Amniotic stem cell (primary cell): ENCODE results near the gene TNIK.

Source experiments
- DNase-seq: peaks from one replicate; lab custom pipeline; 2025; lab: John Stamatoyannopoulos, UW

TNIK gene

DNA sequence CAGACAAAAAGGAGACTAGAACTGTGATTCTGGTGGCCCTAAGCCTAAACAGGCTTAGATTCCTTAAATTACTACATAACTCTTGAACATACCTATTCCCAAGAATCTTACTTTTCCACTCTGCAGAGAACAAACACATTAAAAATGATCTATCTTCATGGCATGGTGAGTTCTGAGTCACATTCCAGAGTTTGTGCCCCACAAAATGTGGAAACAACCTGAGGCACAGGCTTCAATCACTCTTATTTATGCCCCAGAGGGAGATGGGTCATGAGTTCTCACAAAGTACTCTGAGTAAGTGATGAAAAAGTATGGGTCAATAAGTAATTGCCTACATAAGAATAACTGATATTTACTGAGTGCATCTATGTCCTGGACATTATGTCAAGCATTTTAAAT, 296.1 kb downstream of the TNIK start:
- no peak for DNase-seq

DNA sequence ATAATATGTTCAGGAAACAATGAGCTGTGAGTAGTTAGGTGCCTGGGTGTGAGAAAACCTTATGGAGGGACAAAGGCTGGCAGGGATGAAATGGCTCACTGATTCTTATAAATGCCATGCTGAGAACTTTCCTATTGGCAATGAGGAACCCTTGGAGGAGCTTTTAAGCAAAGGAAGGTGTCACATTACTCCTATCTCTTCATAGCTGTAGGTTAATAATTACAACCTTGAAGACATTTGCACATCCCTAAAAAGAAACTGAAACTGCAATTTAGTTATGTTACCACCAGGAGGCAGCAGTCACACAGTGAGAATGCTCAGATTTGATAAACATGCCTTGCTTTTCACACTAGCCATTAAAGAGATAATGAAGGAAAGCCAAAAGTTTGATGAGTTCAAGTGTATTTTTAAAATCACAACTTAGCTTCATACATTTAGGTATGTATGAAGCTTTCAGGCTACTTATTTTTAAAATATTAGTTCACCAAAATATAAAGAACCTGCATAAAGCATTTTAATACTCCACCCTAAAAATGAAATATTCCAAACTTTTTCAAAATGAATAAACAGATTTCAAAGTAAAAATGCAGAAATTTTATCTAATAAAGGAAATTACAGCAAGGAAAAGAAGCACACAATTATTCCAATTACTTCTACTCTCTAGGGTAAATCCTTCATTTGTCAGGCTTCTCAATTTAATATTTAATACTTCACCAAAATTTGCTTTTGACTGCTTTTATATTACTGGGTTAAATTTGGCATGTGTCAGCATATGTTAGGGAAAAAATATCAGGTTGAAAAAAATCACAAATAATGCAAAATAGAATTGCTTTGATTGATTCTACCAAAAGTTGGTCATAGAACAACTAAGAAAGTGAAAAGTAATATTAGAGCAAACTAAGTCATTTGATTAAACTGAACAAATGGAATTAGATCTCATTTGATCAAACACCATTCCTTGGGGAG, 296.8 kb downstream of the TNIK start:
- DNase-seq: no peak

DNA sequence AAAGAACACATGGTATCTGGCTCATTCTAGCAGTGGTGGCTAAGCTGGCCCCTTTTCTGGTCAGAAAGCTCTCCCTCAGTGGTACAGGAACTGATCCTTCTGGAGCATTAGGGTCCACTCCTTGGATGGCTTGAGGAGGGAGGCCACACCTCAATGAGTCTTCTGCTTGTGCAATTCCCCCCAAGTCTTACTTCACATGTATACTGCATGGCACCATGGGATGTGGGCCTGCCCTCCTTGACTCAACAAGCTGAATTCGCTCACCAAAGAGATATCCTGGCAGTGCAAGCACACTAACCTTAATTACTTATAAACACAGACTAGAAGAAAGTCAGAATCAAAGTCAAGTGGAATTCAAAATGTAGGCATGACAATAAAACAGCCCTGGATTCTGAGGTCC, 299.9 kb downstream of the TNIK start:
- no peak for DNase-seq

DNA sequence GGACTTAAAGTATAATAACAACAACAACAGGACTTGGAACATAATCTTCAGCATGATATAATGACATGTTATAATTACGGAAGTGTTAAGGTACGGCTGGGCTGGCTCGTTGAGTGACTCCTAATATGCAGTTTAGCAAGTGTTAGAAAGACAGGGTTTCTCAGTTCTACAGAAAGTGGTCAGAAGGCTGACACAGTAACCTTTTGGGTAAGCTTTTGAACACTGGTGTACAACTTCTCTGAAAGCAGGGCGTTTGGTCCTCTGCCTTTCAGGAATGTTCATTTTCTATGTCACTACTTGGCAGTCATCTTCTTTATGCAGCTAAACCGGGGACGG, 300.4 kb downstream of the TNIK start:
- DNase-seq: no peak

DNA sequence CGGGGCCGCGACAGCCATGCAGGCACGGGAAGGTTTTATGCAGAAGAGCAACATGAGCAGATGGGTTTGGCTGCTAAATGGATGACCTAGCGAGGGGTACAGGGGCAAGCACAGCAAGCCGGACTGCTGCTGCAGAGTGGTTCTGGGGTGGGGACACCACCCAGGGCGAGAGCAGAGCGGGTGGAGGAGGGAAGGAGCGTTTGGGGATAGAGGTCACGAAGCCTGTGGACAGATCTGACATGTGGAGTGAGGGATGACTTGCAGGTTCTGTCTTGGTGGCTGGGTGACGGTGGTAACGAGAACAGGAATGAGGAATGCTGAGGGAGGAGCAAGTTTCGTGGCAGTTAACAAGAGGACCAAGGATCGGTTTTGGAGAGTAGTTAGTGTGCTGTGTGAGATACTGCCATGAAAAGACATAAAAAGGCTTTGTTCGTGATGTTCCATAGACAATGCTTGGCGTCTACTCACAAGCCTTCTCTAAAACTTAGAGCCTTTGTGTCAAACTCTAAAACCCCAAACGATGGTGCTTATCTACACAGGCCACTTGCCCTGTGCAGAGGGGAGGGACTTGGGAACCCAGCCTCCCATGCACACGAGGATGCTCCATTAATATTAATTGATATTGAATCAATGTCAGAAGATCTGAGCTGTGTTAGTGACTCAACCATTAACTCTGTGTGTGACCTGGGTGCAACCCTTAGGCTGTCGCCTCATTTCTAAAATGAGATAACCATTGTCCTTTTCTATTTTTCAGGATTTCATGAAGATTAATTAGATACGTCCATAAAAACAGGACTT, 301.0 kb downstream of the TNIK start:
- no peak for DNase-seq

DNA sequence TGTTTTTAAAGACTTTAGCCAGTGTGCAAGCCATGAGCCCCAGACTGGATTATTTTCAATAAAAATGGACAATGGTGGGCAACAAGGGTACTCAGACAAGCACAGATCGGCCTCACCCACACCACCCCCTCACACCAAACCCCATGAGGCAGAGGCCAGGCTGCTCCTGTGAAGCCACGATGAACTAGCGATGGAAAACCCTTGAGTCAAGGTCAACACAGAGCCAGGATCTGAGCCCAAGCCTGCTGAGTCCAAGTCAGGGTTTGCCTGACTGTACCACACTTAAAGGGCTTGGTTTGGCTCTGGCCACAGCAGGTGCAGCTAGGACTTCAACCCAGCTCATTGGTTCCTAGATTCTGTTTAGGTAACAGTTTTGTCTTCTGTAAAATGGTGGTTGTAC, 302.2 kb downstream of the TNIK start:
- no peak for DNase-seq

DNA sequence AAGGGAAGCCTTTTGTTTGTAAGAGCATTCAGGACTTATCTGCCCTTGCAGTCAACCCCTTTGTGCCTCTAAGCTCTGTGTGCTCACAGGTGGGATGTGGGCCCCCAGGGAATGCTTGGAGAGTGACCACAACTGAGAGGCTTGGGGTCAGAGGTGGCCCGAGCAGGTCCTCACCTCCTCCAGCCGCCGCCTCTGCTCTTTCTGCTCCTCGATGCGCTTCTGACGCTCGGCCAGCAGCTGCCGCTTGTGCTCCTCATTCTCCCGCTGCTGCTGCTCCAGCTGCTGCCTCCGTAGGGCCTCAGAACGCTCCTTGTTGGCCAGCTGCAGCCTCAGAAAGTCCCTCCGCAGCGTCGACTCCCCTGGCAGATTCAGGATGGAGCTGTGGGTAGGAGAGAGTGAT, 302.9 kb downstream of the TNIK start:
- DNase-seq: no peak

DNA sequence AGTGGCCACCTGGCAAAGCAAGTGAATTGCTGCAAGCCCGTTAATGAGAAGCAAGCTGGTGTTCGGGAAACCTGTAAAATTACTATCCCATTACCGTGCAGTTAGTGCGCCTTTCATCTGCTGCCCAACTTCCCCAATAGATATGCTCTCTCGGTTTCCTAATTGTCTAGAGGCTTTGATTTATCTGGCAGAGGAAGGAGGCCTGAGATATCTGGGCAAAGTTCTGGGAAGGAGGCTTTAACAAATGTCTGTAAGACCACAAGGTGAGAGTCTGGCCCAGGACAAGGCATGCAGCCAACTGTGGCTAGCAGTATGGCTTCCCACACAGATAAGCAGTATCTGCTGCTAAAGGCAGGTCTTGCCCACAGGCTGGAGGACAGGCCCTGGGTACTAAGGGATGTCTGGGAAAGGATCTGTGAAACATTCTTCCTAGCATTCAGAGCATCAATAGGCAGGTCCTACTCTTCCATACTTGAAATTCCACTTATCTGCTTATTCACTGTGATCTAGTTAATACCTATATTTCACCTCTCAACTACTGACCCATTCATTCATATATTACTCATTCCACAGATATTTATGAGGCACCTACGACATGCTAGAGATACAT, 303.7 kb downstream of the TNIK start:
- DNase-seq: no peak

DNA sequence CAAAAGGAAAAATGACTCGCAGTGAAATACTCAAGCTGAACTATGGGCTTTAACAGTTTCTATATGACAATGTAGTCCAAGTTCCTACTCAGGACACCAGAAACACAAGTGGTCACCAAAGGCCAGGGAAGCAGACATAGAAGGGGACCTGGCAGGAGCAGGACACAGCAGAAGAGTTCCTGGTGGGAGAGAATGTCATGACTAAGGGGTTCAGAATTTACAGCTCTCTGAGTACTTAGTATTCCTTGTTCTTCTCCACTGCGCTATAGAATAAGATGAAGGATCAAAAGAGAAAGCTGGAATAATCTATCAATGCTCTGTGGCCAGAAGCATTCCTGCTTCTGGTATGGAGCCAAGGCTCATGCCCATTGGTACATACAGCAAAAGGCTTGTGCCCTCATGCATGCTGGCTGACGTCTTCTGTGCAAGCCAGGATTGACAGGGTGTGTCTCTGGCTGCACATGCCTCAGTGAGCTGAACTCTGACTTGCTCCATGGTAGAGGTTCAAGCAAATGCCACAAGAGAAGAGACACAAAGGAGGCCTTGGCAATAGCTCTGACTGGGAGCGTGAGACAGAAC, 305.0 kb downstream of the TNIK start:
- no peak for DNase-seq

DNA sequence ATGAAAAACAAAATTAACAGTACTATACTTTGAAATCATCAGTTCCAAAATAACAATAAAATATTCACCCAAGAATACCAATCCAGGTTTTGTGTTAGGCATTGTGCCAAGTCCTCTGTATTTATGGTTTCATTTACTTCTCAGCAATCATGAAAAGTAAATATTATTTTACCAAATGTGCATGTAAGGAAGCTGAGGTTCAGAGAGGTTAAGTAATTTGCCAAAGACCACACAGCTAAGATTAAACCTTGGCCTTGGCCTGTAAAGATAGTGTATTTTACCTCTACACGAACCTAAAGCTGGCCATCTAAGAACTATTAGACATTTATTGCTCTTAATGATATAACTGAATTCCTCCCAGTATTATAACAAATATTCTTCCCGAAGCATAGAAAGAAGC, 309.3 kb downstream of the TNIK start:
- no peak for DNase-seq

DNA sequence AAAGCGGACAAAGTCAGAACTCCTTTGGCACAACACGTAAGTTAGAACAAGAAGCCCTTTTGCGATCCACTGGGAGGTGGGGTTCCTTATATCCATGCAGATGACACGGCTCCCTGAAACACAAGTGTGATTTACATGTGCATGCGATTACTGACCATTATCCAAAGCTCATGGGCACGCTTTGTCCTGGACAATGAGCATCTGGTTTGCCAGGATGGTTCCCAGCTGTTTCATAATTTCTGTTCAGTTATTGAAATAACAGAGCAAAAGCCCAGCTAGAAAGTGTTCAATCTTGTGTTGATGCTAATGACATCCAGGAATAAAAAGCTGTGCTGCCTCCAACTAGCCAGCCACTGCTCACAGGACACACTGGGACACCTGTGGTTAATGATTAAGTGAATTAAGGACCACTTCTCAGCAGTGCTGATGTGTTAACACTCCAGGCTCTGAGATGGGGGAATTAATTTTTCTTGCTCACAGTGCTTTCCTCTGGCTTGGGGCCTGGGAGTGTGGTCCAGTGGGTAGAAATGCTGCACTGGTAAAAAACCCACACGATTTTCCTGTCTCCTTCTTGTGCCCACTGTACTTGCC, 310.6 kb downstream of the TNIK start:
- no peak for DNase-seq

DNA sequence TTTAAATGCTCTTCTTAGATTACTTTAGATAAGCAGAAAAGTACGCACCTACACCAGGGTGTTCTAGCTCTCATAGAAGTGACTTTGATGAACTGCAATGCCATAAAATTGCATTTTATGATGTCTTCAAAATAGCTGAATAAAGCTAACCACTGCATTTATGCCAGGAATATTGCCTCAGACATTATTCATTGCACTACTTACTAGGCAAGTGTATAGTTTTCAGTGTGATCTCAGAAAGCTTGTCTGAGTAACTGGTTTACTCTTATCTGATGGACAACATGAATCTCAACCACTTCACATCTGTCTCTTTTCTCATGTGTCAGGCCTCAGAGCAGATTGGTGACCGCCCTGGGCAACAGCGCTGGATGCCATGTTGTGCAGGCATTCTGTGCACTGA, 314.4 kb downstream of the TNIK start:
- no peak for DNase-seq

DNA sequence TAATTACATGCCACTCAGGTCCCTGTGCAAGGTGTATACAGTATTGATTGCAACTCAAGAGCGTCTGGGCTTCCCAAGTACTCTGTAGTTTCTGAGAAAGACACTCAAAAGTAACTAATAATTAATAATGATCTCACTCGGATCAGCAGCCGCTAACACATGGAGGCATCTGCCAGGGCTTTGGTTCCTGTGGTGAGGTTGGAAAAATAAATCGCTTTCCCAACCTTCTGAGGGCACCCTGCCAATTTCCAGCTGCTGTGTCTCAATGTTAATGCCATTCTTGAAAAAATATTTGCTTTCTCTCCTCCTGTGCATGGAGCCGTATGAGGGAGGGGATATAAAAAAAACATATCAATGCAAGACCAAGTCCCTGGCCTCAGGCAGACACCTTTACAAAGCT, 317.2 kb downstream of the TNIK start:
- DNase-seq: no peak

DNA sequence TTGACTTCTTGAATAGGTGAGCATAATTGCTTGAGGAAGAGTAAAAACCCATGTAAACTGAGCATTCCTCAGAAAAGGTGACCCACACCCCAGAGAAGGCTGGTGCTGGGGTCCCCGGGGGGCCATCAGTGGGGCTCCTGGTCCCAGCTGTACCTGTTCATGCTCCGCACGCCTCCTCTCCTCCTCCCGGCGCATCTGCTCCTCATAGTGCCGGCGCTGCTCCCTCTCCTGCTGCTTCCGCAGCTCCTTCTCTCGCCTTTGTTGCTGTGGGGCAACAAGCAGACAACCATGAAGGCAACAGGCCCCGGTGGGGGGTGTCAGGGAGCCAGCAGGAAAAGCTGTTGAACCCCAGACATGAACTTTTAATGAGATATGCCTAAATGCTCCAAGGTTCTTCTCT, 320.0 kb downstream of the TNIK start:
- no peak for DNase-seq

DNA sequence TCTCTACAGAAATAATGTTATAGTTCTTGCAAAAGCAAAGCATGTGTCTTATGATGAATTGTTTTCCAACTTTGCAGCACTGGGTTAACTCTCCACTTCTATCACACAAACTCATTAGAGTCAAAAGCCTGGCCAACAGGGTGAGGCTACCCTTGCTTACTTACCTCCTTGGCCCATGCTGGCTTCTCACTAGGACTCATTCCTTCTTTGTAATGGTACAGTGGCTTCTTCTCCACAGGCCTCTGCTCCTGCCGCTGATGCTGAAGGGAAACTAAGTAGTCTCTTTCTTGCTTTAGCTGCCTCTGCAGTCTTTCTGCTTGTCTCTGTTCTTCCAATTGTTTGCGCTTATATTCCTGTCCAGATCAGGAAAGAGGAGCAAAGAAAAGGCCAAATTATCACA, 322.2 kb downstream of the TNIK start:
- no peak for DNase-seq

DNA sequence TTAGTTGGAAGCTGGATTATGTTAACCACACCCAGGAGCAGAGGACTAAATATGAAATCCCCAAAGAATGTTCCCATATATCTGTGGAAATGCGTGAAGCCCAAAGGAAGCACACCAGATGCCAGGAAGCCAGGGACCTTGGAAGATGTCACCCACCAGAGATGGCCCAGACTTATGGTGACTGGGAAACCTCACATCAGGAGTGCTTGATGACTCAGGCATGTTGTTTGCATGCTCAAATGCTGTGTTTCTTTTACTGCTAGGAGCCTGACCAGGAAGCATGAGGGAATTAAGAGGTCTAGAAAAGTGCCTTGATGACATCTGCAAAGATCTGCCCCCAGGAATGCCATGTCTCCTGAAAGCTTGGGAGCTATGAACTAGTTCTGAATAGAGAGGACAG, 324.7 kb downstream of the TNIK start:
- DNase-seq: no peak

DNA sequence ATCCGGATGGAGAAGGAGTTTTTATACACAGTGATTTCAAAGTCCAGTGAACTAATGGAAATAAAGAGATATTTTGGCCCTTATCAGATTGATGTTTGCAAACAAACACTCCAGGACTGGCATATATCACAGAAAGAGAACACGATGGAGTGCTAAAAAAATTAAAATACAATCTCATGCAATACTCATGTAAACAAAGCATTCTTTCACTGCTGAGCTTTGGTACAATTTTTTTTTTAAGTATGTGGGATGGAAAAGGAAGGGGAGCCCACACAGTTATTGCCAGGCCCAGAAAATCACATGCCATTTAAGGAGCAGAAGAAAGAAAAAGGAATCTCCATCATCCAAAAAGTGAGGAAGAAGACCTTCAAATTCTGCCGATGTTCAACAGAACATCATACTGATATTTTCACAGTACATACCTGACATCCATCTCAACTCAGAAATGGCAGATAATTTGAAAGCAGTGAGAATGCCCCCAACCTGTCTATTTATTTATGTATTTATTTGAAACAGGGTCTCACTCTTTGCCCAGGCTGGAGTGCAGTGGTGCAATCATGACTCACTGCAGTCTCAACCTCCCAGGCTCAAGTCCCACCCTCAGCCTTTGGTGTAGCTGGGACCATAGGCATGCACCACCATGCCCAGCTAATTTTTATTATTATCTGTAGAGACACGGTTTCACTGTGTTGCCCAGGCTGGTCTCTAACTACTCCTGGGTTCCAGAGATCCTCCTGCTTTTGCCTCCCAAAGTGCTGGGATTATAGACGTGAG, 326.2 kb downstream of the TNIK start:
- DNase-seq: no peak

DNA sequence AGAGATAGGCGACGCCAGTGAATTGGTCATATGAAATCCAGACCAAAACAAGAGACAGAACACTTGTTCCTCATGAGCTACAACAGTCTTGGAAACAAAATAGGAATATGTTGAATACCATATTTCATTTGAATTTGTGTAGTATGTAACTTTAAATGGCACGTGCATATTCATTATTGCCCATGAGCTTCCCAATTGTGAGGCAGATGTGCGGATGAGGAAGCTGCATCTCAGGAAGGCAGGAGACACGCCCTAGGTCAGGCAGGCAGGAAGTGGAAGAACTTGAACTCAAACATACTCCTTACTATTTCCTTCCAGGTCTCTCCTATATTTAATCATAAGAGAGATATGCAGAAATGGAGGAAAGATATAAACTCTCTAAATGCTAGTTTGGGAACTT, 326.9 kb downstream of the TNIK start:
- DNase-seq: no peak

DNA sequence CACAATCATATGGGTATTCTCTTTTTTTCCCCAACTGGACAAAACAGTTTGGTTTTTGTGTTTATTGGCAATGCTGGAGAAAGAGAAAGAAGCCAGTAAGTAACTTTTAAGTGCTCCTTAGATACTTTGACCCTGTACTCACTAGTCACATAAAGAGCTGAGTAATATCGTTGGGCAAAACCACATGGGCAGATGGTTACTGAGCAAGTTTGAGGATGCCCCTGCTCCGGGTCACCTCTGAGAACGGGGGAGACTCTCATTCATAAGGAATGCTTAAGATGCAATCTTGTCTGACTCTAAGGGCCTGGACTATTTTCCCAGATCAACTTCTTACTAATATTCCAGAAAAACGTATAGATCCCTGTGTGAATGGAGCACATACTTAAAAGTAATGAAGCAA, 327.3 kb downstream of the TNIK start:
- peak; percentile 5 for DNase-seq

DNA sequence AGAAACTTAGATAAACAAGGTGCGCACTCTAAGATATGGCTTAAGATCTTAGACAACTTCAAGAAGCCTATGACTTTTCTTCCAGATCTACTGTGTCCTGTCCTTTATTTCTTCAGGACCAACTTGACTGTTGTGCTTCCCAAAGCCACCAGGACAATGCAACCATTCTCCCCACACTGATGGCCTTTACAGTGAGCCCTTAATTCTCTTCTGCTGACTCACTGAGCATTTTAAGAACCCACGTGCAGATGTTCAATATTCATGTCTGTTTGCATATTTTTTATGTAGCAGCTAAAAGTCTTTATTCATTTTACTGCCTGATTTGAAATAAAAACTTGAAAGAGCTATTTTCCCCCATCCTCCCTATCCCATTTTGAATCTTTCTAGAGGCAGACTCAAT, 330.4 kb downstream of the TNIK start:
- no peak for DNase-seq

DNA sequence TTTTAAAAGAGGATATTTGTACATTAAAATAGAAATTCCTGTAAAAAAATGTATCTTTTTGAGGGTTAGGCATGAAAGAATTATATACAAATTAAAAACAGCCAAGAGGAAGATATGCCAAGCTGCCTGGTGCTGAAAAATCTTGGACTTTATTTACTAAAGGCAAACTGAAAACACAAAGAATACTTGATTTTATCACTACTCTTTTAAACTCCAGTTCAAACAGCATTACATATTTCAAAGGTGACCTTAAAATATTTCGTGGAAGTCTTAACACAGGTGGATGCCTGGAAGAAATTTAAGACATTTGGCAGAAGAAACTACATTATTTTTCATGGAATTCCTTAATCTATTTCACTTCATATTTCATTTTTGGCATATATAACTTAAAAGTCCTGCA, 332.6 kb downstream of the TNIK start:
- no peak for DNase-seq
